Neural crest cell (in vitro differentiated cells): Measurements from ENCODE around the gene RNU2-63P. TPM values are rescaled to one million over a fixed set of nuclear protein-coding genes. Genes with fewer than 3 reads are reported as not detected.

Experiments used
- DNase-seq: peaks from one replicate; pipeline ENCODE4 v3.0.0; 2021; ENCODE audit warnings: low read depth, mixed read lengths, low spot score
- H3K27ac Mint-ChIP-seq: one replicate; pipeline ENCODE4 v1.8.0; 2021; ENCODE audit warnings: mild to moderate bottlenecking, mixed read lengths; ENCODE audit not compliant: unreplicated experiment
- H3K27me3 Mint-ChIP-seq: 2 replicates; pipeline ENCODE4 v1.8.0; 2021; ENCODE audit warnings: low read depth, mild to moderate bottlenecking, mixed read lengths
- H3K36me3 Mint-ChIP-seq: 2 replicates; pipeline ENCODE4 v1.8.0; 2021; ENCODE audit warnings: low read depth, mild to moderate bottlenecking, mixed read lengths
- H3K4me1 Mint-ChIP-seq: 2 replicates; pipeline ENCODE4 v1.8.0; 2021; ENCODE audit warnings: mixed read lengths
- H3K4me3 Mint-ChIP-seq: one replicate; pipeline ENCODE4 v1.8.0; 2021; ENCODE audit warnings: mild to moderate bottlenecking, mixed read lengths
- H3K9me3 Mint-ChIP-seq: 2 replicates; pipeline ENCODE4 v1.8.0; 2021; ENCODE audit warnings: mixed read lengths
- CTCF ChIP-seq: fragments of 200-600 bp; sonication (generic); conservative IDR thresholded peaks from 2 replicates; pipeline ENCODE4 v1.5.0; 2021; ENCODE audit warnings: antibody characterized with exemption, mild to moderate bottlenecking
- total RNA-seq: library from RNA; stranded (reverse); gene quantifications from 2 replicates; pipeline ENCODE4 v1.2.1, GENCODE V29; 2021

Gene RNU2-63P
- total RNA-seq, 1 donor from 2014 or later, result 24.6 TPM

DNA sequence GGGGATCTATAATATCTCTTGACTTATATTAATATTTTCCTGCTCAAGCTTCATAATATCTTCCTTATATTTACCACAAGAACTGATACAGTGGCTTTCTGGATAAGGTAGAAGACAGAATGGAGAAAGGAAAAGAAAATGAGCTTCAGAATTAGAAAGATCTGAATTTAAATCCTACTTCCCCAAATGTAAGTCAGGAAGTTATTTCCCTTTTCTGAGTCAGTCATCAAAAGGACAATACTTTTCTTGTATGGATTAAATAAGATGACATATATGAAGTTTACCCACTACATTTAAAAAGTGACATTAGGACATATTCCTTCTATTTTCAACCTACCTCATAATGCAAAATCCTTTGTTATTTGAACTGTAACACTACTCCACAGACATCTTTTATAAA lies 20.3 kb upstream of the RNU2-63P start:
- H3K27me3 Mint-ChIP-seq, result no peaks in the 10 kb centered on the region
- H3K4me1 Mint-ChIP-seq, result peaks cover 6% of the 10 kb centered on the region
- H3K4me3 Mint-ChIP-seq, result no peak overlapping the region
- H3K36me3 Mint-ChIP-seq, result peaks cover 15% of the 10 kb centered on the region
- no peak overlapping the region for H3K27ac Mint-ChIP-seq
- TF ChIP-seq CTCF, result no peak
- no peaks in the 10 kb centered on the region for H3K9me3 Mint-ChIP-seq
- no peak for DNase-seq

- no peaks in the 10 kb centered on the region for H3K9me3 Mint-ChIP-seq
- H3K4me3 Mint-ChIP-seq, result no peak overlapping the region
- no peaks in the 10 kb centered on the region for H3K27me3 Mint-ChIP-seq
- no peak overlapping the region for H3K27ac Mint-ChIP-seq
- DNase-seq, result no peak
- peaks cover 6% of the 10 kb centered on the region for H3K4me1 Mint-ChIP-seq
- TF ChIP-seq CTCF, result no peak
- H3K36me3 Mint-ChIP-seq, result peaks cover 15% of the 10 kb centered on the region
Observed at GRCh38 chr2:88036182-88036581, 19.8 kb upstream of the RNU2-63P start.

DNA sequence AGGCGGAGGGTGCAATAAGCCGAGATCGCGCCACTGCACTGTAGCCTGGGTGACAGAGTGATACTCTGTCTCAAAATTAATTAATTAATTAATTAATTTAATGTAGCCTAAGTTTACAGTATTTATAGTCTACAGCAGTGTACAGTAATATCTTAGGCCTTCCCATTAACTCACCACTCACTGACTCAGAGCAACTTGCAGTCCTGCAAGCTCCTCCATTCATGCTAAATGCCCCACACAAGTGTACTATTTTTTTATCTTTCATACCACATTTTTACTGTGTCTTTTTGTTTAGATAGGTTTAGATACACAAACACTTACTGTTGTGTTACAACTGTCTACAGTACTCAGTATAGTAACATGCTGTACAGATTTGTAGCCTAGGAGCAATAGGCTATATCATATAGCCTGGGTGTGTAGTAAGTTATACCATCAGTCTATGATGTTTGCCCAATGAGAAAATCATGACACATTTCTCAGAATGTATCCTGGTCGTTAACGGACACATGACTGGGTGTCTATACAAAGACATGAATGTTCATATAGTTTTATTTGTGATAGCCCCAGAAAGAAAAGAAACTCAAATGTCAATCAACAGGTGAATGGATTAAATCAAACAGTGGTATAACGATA lies 15.8 kb upstream of the RNU2-63P start:
- peaks cover 26% of the 10 kb centered on the region for H3K36me3 Mint-ChIP-seq
- H3K27ac Mint-ChIP-seq, result no peak overlapping the region
- no peaks in the 10 kb centered on the region for H3K27me3 Mint-ChIP-seq
- DNase-seq, result no peak
- peaks cover 6% of the 10 kb centered on the region for H3K4me1 Mint-ChIP-seq
- no peak overlapping the region for H3K4me3 Mint-ChIP-seq
- no peak for TF ChIP-seq CTCF
- no peaks in the 10 kb centered on the region for H3K9me3 Mint-ChIP-seq

DNA sequence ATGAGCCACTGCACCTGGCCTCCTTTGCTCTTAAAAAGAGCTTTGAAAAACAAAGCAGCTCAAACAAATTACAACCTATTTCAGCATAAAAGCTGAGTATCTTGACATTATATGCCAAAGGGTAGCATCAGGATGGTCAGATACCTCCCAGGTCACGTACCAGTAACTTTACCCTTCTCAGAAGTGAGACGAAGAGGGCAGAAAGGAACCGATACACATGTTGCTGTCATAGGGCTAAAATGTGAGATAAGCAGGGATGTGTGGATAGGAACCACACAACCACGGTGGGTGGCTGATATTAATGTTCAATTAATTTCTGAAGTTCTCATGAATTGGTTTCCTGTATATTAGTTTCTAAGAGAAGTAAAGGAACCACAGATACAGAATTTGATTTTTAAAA lies 12.6 kb upstream of the RNU2-63P start:
- no peaks in the 10 kb centered on the region for H3K9me3 Mint-ChIP-seq
- H3K4me3 Mint-ChIP-seq, result no peak overlapping the region
- DNase-seq, result no peak
- no peak overlapping the region for H3K27ac Mint-ChIP-seq
- peaks cover 7% of the 10 kb centered on the region for H3K4me1 Mint-ChIP-seq
- H3K27me3 Mint-ChIP-seq, result no peaks in the 10 kb centered on the region
- TF ChIP-seq CTCF, result no peak
- H3K36me3 Mint-ChIP-seq, result peaks cover 22% of the 10 kb centered on the region

DNA sequence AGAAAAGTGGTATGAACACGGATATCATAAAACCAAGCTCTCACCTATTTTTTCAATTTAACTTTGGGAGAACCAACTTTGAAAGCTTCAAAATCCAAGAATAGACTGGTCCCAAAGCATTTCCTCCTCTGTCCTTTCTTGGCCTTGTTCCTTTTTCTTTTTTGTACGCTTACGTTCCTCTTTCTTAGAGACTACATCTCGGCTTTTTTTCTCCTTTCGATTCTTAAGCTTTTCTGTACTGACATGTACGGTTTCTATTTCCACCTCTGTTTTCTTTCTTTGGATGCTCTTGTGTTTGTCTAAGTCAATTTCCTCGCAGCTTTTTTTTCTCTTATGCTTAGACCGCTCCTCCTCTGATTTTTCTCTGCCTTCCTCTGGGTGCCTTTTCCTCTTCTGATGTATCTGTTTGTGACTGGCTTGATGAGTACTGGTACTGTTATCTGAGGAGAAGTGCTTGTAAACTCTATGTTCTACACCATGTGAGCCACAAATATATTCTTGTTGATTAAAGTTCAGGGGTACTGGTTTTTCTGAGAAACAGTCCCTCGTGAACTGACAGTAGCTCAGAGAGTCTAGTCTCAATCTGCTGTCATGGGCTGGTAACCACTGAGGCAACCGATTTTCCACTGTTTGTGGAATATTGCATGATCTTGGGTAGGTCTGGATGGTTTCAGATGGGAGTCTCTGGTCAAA lies 11.5 kb upstream of the RNU2-63P start:
- Mint-ChIP-seq H3K9me3 (no peaks in the 10 kb centered on the region), H3K4me3 (no peak overlapping the region), H3K27ac (no peak overlapping the region), H3K27me3 (no peaks in the 10 kb centered on the region), H3K36me3 (peaks cover 22% of the 10 kb centered on the region), H3K4me1 (peaks cover 7% of the 10 kb centered on the region)
- no peak for DNase-seq
- no peak for TF ChIP-seq CTCF
